Esophagus muscularis mucosa (tissue), 4 donors: ENCODE results near the gene G6PC3. TPM values are rescaled to one million over a fixed set of nuclear protein-coding genes. Genes with fewer than 3 reads are reported as not detected.
A peak's percentile ranks its signal among the peaks of the same experiment; 100 is the strongest.
"Not testable (repeated sequence)": the region's sequence is repeated elsewhere in the genome, so short reads cannot be mapped to it uniquely, and the experiment has no call there.

ENCODE experiments used
- DNase-seq: peaks from one replicate; pipeline ENCODE4 v3.0.0-alpha.2; 2017; ENCODE audit errors: extremely low spot score
- H3K27ac ChIP-seq, 4 donors: fragments of 200-600 bp; sonication (generic); replicated peaks in 1 of 4; 1 replicate in 3 of 4; 2 replicates in 1 of 4; pipeline ENCODE4 v1.5.1; 2016 to 2019; ENCODE audit warnings: mild to moderate bottlenecking in 1 of 4
- H3K27me3 ChIP-seq, 4 donors: fragments of 200-600 bp; sonication (generic); one replicate each; pipeline versions ENCODE4 v1.5.1 to v1.6.0; 2016 to 2019
- H3K36me3 ChIP-seq, 4 donors: fragments of 200-600 bp; sonication (generic); one replicate each; pipeline ENCODE4 v1.5.1; 2016 to 2019
- H3K4me1 ChIP-seq, 4 donors: fragments of 200-600 bp; sonication (generic); one replicate each; pipeline ENCODE4 v1.5.1; 2016 to 2019
- H3K4me3 ChIP-seq, 4 donors: fragments of 200-600 bp; sonication (generic); 1 replicate in 2 of 4; 2 replicates in 2 of 4; pipeline ENCODE4 v1.5.1; 2016 to 2019; ENCODE audit warnings: mild to moderate bottlenecking in 4 of 4, moderate library complexity in 1 of 4
- H3K9me3 ChIP-seq, 4 donors: fragments of 200-600 bp; sonication (generic); 1 replicate in 3 of 4; 2 replicates in 1 of 4; pipeline ENCODE4 v1.5.1; 2016 to 2019
- CTCF ChIP-seq, 3 experiments: fragments of 200-600 bp in 2 of 3; fragments of 450-650 bp in 1 of 3; sonication (generic) in 2 of 3; IDR thresholded peaks; one replicate each; pipeline ENCODE4 v1.5.1; 2017 to 2019; ENCODE audit warnings: antibody characterized with exemption in 3 of 3, mild to moderate bottlenecking in 2 of 3, moderate library complexity in 1 of 3
- EP300 ChIP-seq: sonication (generic); formaldehyde crosslinking; IDR thresholded peaks from one replicate; pipeline ENCODE4 v1.6.1; 2017; ENCODE audit warnings: antibody characterized with exemption
- POLR2A ChIP-seq: fragments of 450-650 bp; IDR thresholded peaks from one replicate; pipeline ENCODE4 v1.6.1; 2017; ENCODE audit warnings: antibody characterized with exemption, moderate library complexity, mild to moderate bottlenecking, low read depth
- POLR2AphosphoS5 ChIP-seq, 2 donors: sonication (generic); formaldehyde crosslinking; IDR thresholded peaks; one replicate each; pipeline ENCODE4 v1.6.1; 2017; ENCODE audit warnings: antibody characterized with exemption in 2 of 2
- WGBS: methylation state at CpG from one replicate; pipeline ENCODE4 v1.1.5; 2018; 5-methylcytosine and 5-hydroxymethylcytosine counted together
- intact Hi-C: fragments of 100-400 bp; cut with DNase I; formaldehyde crosslinking; loops from one replicate; pipeline ENCODE4 v1.15.1; 2023
- total RNA-seq, 4 donors: library from RNA; depleted of rRNA; stranded (reverse); fragments of >200 nt; gene quantifications; one replicate each; pipeline versions ENCODE4 v1.1.0 to v1.2.1, GENCODE V29; 2016

Gene G6PC3
- total RNA-seq, 4 donors from 2014 or later = 23.9 to 37.5 (median 30.7) TPM

- Histone ChIP-seq H3K4me1 (peaks cover 50 to 61% (median 51%) of the 10 kb centered on the region in 4 donors), H3K36me3 (peaks cover 27 to 37% (median 30%) of the 10 kb centered on the region in 4 donors), H3K9me3 (no peaks in the 10 kb centered on the region), H3K4me3 (peak overlapping the region; percentile 19 to 50 (median 42)), H3K27ac (peak overlapping the region; percentile 66 to 85 (median 81)), H3K27me3 (no peaks in the 10 kb centered on the region)
- intact Hi-C loops = no loop called here
- no peak for DNase-seq
- WGBS = 15% methylated on average over 12 of the region's 12 CpGs
- TF ChIP-seq POLR2A = no peak
- no peak for TF ChIP-seq EP300
- peak; percentile 42 to 43 for TF ChIP-seq POLR2AphosphoS5 (IDR thresholded peaks at IDR 0.05)
- TF ChIP-seq CTCF (IDR thresholded peaks at IDR 0.05) = peak; percentile 22 to 27 (median 25)
These were observed 25.3 kb downstream of the G6PC3 start for GRCh38 chr17:44095647-44096496.

DNA sequence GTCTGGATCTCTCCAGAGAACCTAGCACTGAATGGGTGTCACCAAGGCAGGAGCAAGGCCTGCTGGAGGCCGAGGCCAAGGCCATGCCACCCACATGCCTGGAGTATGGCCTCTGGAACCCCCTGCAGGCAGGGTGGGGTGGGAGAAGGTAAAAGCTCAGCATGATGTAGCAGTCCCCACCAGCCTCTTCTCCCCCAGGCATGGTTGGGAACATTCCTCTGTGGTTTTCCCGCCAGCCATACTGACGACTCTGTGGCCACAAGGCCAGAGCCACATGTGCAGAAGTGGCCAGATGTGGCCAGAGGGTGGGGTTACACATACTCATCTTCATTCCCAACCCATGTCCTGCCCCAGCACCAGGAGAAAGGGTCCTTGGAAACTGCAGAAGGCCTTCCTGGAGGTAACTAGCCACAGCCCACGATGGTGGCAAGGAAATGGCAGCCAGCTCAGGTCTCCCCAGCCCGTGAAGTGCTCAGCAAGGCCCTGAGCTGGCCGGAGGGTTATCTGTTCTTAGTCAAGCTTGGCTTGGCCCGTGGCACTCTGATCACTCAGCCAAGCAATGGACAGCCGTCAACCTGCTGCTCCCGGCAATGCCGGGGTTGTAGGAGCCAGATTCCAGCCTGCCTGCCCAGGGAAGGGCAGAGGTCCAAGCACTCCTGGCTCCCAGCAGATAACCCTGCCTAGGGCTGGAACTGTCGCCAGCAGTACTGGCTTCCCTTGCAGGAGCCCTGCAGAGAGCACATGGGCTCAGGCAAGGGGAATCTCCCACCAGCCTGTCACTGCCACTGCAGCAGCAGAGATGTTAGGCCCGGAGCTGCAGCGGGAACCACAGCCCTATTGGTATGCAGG lies 26.8 kb downstream of the G6PC3 start:
- Histone ChIP-seq H3K27me3 (no peaks in the 10 kb centered on the region), H3K4me1 (peaks cover 62 to 73% (median 63%) of the 10 kb centered on the region in 4 donors), H3K9me3 (no peaks in the 10 kb centered on the region), H3K27ac (peak overlapping the region; percentile 32 to 85 (median 72)), H3K4me3 (no peak overlapping the region), H3K36me3 (peaks cover 12 to 26% (median 20%) of the 10 kb centered on the region in 4 donors)
- intact Hi-C loops = no loop called here
- DNase-seq = no peak
- no peak for TF ChIP-seq POLR2AphosphoS5 (IDR thresholded peaks at IDR 0.05)
- no peak for TF ChIP-seq CTCF (IDR thresholded peaks at IDR 0.05)
- TF ChIP-seq EP300 = no peak
- TF ChIP-seq POLR2A = no peak
- 56% methylated on average over 7 of the region's 13 CpGs for WGBS

DNA sequence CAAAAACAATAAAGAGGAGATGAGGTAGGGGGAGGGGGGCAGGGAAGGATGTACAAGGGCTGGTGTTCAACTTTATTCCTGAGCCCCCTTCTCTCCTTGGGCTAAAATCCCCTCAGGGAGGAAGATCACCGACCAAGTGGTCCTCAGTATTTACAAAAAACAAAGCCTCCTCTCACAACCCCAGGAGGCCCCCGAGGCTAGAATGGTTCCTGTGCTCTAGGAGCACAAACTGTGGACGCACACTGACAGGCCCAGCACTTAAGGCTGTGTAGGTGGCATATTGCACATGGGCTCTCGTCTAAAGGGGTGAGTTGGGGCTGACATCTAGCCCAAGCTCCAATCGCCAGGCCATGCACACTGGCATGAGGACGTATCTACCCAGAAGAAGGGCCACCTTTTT lies 31.3 kb downstream of the G6PC3 start:
- DNase-seq, H3K9me3 ChIP-seq, H3K4me3 ChIP-seq, H3K27me3 ChIP-seq, intact Hi-C loops: not testable (repeated sequence)
- peak overlapping the region in 1 of 4 donors; percentile 32 for H3K27ac ChIP-seq
- 90% methylated on average over 4 of the region's 6 CpGs for WGBS
- H3K4me1 ChIP-seq = peaks cover 83 to 95% (median 86%) of the 10 kb centered on the region in 4 donors
- H3K36me3 ChIP-seq = peaks cover 7 to 30% (median 19%) of the 10 kb centered on the region in 4 donors

DNA sequence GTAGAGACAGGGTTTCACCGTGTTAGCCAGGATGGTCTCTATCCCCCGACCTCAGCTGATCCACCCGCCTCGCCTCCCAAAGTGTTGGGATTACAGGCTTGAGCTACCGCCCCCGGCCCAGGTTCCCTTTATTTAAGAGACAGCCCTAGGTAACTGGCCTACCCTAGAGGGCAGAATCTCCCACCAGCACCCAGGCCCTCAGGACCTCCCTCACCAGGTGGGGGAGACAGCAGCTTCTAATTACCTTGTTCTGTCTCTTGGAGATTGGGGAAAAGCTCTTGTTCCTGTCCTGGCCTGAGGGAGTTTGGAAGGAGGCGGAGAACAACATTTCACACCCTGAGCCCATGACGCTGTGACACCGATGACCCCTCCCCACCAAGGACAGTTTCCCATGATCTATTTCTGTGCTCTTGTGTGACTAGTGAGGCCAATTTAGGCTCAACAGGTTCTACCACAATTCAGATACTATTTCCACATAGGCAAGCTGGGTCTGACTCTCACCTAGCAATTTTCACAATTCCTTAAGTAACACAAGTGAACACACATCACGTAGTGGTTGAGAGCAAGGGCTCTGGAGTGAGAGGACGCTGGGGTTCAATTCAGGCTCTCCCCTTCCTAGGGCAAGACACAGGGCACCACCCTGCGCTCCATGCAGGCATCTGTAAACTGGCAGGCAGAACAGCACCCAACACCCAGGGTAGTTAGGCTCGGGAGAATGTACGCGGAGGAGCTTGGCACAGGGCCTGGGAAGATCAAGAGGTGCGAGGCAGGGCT lies 32.5 kb downstream of the G6PC3 start:
- 88% methylated on average over 14 of the region's 16 CpGs for WGBS
- Histone ChIP-seq H3K9me3 (no peaks in the 10 kb centered on the region), H3K27me3 (no peaks in the 10 kb centered on the region), H3K27ac (peak overlapping the region; percentile 50 to 92 (median 60)), H3K4me3 (no peak overlapping the region), H3K4me1 (peaks cover 83 to 95% (median 86%) of the 10 kb centered on the region in 4 donors), H3K36me3 (peaks cover 7 to 30% (median 19%) of the 10 kb centered on the region in 4 donors)
- no peak for DNase-seq
- intact Hi-C loops = no loop called here
- peak; percentile 29 to 39 for TF ChIP-seq POLR2AphosphoS5 (IDR thresholded peaks at IDR 0.05)
- no peak for TF ChIP-seq EP300
- TF ChIP-seq CTCF (IDR thresholded peaks at IDR 0.05) = no peak
- no peak for TF ChIP-seq POLR2A
